ENCODE measurements around the gene PPP1R36. TPM values are rescaled to one million over a fixed set of nuclear protein-coding genes. Genes with fewer than 3 reads are reported as not detected.
"Not testable (repeated sequence)": the region's sequence is repeated elsewhere in the genome, so short reads cannot be mapped to it uniquely, and the experiment has no call there.

The PPP1R36 gene
- total and polyA plus RNA-seq, 11 donors, result 0.11 to 1.0 (median 0.46) TPM; not detected in 5

DNA sequence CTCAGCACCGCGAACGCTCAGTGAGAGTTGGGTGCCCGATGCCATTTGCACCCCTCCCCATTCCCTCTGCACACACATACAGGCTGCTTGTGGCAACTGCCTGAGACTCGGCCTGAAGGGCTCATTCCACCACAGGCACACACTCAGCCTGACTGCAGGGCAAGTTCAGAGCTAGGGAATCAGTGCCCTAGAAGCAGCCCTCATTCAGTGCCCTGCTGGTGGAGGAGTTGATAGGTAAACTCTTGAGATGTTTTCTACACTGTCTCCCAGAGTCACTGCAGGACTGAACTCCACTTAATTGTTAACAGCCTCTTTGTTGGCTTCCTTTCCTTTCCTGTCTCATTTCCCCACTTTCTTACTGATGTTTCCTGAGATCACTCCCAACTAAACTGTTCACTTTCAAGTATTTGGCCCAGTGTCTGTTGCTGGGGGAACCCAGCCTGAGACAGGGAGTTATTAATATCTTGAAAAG is 16.9 kb downstream of the PPP1R36 start:
- Histone ChIP-seq H3K9me3 (no peaks in the 10 kb centered on the region), H3K4me1 (peaks cover 0 to 32% (median 18%) of the 10 kb centered on the region in 12 donors), H3K27ac (peak overlapping the region in 4 of 12 donors; percentile 35 to 78 (median 45)), H3K4me3 (no peak overlapping the region), H3K36me3 (no peaks in the 10 kb centered on the region), H3K27me3 (no peaks in the 10 kb centered on the region)
- DNase-seq, result no peak
- 64 to 70% (median 68%) methylated on average over 4 to 5 of the region's 5 CpGs for whole genome bisulfite sequencing, 4 donors
- ATAC-seq, result peak in 2 of 4 donors; percentile 8 to 33
- intact Hi-C loops (cut with DNase I), result loop anchor here in 2 of 10 donors (5.0 to 10.0 kb wide), 2 partner anchors 46 to 48 kb away; no protein-coding TSS in a partner anchor
- TF ChIP-seq POLR2A (IDR thresholded peaks at IDR 0.05), result no peak
- TF ChIP-seq, protein P1, sequence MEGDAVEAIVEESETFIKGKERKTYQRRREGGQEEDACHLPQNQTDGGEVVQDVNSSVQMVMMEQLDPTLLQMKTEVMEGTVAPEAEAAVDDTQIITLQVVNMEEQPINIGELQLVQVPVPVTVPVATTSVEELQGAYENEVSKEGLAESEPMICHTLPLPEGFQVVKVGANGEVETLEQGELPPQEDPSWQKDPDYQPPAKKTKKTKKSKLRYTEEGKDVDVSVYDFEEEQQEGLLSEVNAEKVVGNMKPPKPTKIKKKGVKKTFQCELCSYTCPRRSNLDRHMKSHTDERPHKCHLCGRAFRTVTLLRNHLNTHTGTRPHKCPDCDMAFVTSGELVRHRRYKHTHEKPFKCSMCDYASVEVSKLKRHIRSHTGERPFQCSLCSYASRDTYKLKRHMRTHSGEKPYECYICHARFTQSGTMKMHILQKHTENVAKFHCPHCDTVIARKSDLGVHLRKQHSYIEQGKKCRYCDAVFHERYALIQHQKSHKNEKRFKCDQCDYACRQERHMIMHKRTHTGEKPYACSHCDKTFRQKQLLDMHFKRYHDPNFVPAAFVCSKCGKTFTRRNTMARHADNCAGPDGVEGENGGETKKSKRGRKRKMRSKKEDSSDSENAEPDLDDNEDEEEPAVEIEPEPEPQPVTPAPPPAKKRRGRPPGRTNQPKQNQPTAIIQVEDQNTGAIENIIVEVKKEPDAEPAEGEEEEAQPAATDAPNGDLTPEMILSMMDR (IDR thresholded peaks at IDR 0.05), result no peak

DNA sequence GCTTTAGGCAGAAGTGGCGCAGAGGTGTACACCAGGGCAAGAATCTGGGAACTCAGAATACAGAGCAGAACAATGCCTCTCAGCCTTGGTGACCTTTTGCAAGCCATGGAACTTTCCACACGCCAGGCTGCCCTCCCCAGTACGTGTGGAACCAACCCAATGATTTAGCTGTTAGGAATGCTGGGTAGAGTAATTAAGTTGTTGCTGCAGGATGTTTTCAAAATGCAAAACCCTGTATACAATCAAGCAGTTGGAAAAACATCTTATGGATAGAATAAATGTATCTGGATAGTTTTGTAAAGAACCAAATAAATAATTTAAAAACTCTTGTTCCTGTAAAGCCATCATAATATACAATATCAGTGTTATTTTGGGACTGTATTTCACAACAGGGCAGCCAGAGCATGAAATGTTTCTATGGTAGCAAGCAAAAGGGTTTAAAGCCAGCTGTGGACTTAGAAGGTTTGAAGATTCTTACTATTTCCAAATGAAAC is 19.4 kb downstream of the PPP1R36 start:
- Histone ChIP-seq H3K27ac (peak overlapping the region; percentile 26 to 78 (median 65)), H3K27me3 (no peaks in the 10 kb centered on the region), H3K4me3 (no peak overlapping the region), H3K9me3 (no peaks in the 10 kb centered on the region), H3K4me1 (peaks cover 0 to 40% (median 18%) of the 10 kb centered on the region in 12 donors), H3K36me3 (no peaks in the 10 kb centered on the region)
- 36 to 54% (median 46%) methylated on average over 3 of the region's 3 CpGs for WGBS, 4 donors
- intact Hi-C loops (cut with DNase I), result loop anchor here in 3 of 10 donors (2.0 to 10.0 kb wide), 4 partner anchors 28 to 68 kb away; partner anchors contain the start of gene HSPA2 (in 2 of the 3)
- DNase-seq (peak in 4 of 5 donors; percentile 51 to 84 (median 62)), ATAC-seq (peak; percentile 91 to 97 (median 96))
- TF ChIP-seq, protein P1 (IDR thresholded peaks at IDR 0.05), result no peak
- TF ChIP-seq POLR2A (IDR thresholded peaks at IDR 0.05), result no peak

DNA sequence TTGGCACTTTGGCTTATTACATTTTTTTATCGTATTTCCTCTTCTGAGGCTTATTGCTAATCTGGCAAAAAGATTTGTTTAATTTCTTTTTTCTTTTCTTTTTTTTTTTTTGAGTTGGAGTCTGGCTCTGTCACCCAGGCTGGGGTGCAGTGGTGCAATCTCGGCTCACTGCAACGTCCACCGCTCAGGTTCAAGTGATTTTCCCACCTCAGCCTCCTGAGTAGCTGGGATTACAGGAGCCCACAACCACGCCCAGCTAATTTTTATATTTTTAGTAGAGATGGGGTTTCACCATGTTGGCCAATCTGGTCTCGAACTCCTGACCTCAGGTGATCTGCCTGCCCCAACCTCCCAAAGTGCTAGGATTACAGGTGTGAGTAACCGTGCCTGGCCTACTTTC is 19.9 kb downstream of the PPP1R36 start:
- not testable (repeated sequence) for H3K4me3 ChIP-seq, H3K27me3 ChIP-seq, H3K36me3 ChIP-seq, H3K9me3 ChIP-seq, DNase-seq
- Histone ChIP-seq H3K4me1 (peaks cover 0 to 40% (median 18%) of the 10 kb centered on the region in 12 donors), H3K27ac (peak overlapping the region; percentile 26 to 78 (median 65))
- intact Hi-C loops (cut with DNase I), result loop anchor here in 3 of 10 donors (2.0 to 10.0 kb wide), 4 partner anchors 29 to 67 kb away; partner anchors contain the start of gene HSPA2 (in 2 of the 3)
- WGBS, 4 donors, result 77 to 87% (median 86%) methylated on average over 7 of the region's 7 CpGs
- peak in 1 of 4 donors; percentile 7 for ATAC-seq

DNA sequence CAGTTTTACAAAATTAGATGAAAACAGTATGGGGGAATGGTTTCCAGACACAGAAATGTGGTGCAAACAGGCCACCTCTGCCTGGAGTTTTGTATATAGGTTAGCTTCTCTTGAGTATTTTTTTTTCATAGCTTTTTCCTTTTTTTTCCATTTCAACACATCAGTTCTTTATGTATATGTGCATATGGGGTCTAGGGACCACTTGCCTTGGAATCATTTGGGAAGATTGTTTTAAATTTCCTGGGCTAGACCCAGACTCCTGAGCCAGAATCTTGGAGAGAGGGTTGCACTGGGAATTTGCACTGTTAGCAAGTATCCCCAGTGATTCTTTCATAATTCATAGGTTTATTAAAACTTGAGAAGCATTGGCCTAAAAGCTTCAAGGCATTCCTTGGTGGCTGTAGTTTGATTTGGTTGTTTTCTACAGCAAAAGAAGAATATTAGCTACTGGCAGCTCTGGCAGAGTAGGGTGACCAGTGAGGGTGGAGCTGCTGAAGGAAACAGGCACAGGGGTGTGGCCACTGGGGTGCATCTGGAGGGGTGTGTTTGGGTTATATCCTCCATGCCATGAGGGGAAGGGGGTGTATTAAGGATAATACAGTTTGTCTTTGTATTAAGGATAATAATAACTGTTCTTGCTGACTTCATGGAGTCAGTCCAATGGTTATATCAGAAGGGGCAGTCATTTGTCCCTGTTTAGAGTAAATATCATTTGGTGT is 22.8 kb downstream of the PPP1R36 start:
- Histone ChIP-seq H3K4me3 (no peak overlapping the region), H3K27ac (peak overlapping the region in 6 of 12 donors; percentile 7 to 78 (median 27)), H3K4me1 (peaks cover 0 to 28% (median 10%) of the 10 kb centered on the region in 12 donors), H3K27me3 (no peaks in the 10 kb centered on the region), H3K36me3 (no peaks in the 10 kb centered on the region), H3K9me3 (no peaks in the 10 kb centered on the region)
- no peak for DNase-seq
- TF ChIP-seq POLR2A (IDR thresholded peaks at IDR 0.05), result no peak
- TF ChIP-seq, protein P1 (IDR thresholded peaks at IDR 0.05), result no peak
- intact Hi-C loops (cut with DNase I), result no loop called here
- ATAC-seq, result peak in 2 of 4 donors; percentile 25 to 27

Measured in heart left ventricle (tissue), 16 donors.